ENCODE measurements around the gene PKD2L2.

Gene PKD2L2

GRCh38 chr5:137888863-137889759 is at the start of gene PKD2L2 (continued):
- TF ChIP-seq ZBTB44 (tag by site-specific recombination; IDR thresholded peaks at IDR 0.05) (no peak; the same call in 1 of the 2 replicates), ZNF26 (tag by site-specific recombination; IDR thresholded peaks at IDR 0.05) (no peak), ZNF404 (tag by site-specific recombination; IDR thresholded peaks at IDR 0.05) (0 out of 2 replicates have a peak, but pooled peaks have one; percentile 12), MZF1 (tag by site-specific recombination; IDR thresholded peaks at IDR 0.05; ENCODE audit: borderline replicate concordance) (peak; percentile 76), ZNF473 (tag by site-specific recombination; IDR thresholded peaks at IDR 0.05) (no peak), ZNF449 (tag by site-specific recombination; IDR thresholded peaks at IDR 0.05) (peak; percentile 64; the same call in 1 of the 2 replicates), ZNF19 (tag by site-specific recombination; IDR thresholded peaks at IDR 0.05; ENCODE audit: low read depth) (no peak), ZBTB10 (tag by site-specific recombination; IDR thresholded peaks at IDR 0.05) (no peak), ELK4 (IDR thresholded peaks at IDR 0.05; ENCODE audit: borderline replicate concordance, low read depth, low read length) (no peak), ZNF140 (tag by site-specific recombination; IDR thresholded peaks at IDR 0.05) (no peak), ZNF324 (tag by site-specific recombination; IDR thresholded peaks at IDR 0.05) (peak; percentile 71), KLF10 (tag by site-specific recombination; IDR thresholded peaks at IDR 0.05) (no peak; the same call in 1 of the 2 replicates), MYNN (tag by site-specific recombination; IDR thresholded peaks at IDR 0.05; ENCODE audit: borderline replicate concordance) (no peak), ZFP3 (tag by site-specific recombination; IDR thresholded peaks at IDR 0.05; ENCODE audit: low read depth) (no peak), KLF1 (tag by site-specific recombination; IDR thresholded peaks at IDR 0.05) (no peak; the same call in none of the 2 replicates), SETDB1 (IDR thresholded peaks at IDR 0.05; ENCODE audit: insufficient read length, low read length) (no peak), ZNF548 (tag by site-specific recombination; IDR thresholded peaks at IDR 0.05) (no peak), ZNF560 (tag by site-specific recombination; IDR thresholded peaks at IDR 0.05; ENCODE audit: borderline replicate concordance) (no peak), MEIS1 (CRISPR knock-in tag; IDR thresholded peaks at IDR 0.05; ENCODE audit: borderline replicate concordance) (no peak), ZNF211 (tag by site-specific recombination; IDR thresholded peaks at IDR 0.05; ENCODE audit: low read depth) (no peak), ZNF335 (tag by site-specific recombination; conservative IDR thresholded peaks at IDR 0.05) (peak; percentile 82), ZBTB7A (tag by site-specific recombination; IDR thresholded peaks at IDR 0.05; ENCODE audit: low read depth) (peak; percentile 20; the same call in 1 of the 2 replicates), ZNF157 (tag by site-specific recombination; IDR thresholded peaks at IDR 0.05) (no peak), AEBP2 (tag by site-specific recombination; IDR thresholded peaks at IDR 0.05; ENCODE audit: borderline replicate concordance) (no peak), ZNF513 (tag by site-specific recombination; IDR thresholded peaks at IDR 0.05) (peak; percentile 8; the same call in 1 of the 2 replicates)
